KMS-11 (cell line): Measurements from ENCODE around the gene PDC.

Experiments used
- H2AFZ ChIP-seq: fragments of 200-600 bp; sonication (generic); 2 replicates; pipeline ENCODE4 v1.6.1; 2016; ENCODE audit warnings: antibody characterized with exemption, mixed run types, low read depth
- H3K27ac ChIP-seq: fragments of 200-600 bp; sonication (generic); 2 replicates; pipeline ENCODE4 v1.6.1; 2016; ENCODE audit warnings: mild to moderate bottlenecking, mixed run types
- H3K27me3 ChIP-seq: fragments of 200-600 bp; sonication (generic); 2 replicates; pipeline ENCODE4 v1.6.1; 2017; ENCODE audit warnings: mild to moderate bottlenecking, low read depth, mixed run types, moderate library complexity; ENCODE audit not compliant: insufficient read depth
- H3K36me3 ChIP-seq: fragments of 200-600 bp; sonication (generic); 2 replicates; pipeline ENCODE4 v1.6.1; 2017; ENCODE audit warnings: mild to moderate bottlenecking, mixed run types; ENCODE audit not compliant: insufficient read depth
- H3K4me1 ChIP-seq: fragments of 200-600 bp; sonication (generic); 2 replicates; pipeline ENCODE4 v1.6.1; 2016; ENCODE audit warnings: mild to moderate bottlenecking, low read depth, mixed run types; ENCODE audit not compliant: poor library complexity, severe bottlenecking
- H3K4me2 ChIP-seq: fragments of 200-600 bp; sonication (generic); 2 replicates; pipeline ENCODE4 v1.7.0; 2016; ENCODE audit warnings: mild to moderate bottlenecking, mixed run types
- H3K4me3 ChIP-seq: fragments of 200-600 bp; sonication (generic); IDR thresholded peaks from 2 replicates; pipeline ENCODE4 v1.6.1; 2017; ENCODE audit warnings: low read depth, low read length, mixed read lengths; ENCODE audit not compliant: insufficient read depth
- H3K79me2 ChIP-seq: fragments of 200-600 bp; sonication (generic); 2 replicates; pipeline ENCODE4 v1.6.1; 2016; ENCODE audit warnings: low read depth, mixed run types; ENCODE audit not compliant: insufficient read depth
- H3K9ac ChIP-seq: fragments of 200-600 bp; sonication (generic); 2 replicates; pipeline ENCODE4 v1.6.1; 2016; ENCODE audit warnings: mild to moderate bottlenecking, mixed run types
- H4K20me1 ChIP-seq: fragments of 200-600 bp; sonication (generic); 2 replicates; pipeline ENCODE4 v1.6.1; 2016; ENCODE audit warnings: mild to moderate bottlenecking, mixed run types; ENCODE audit not compliant: insufficient read depth
- CTCF ChIP-seq: fragments of 200-600 bp; sonication (generic); conservative IDR thresholded peaks from 2 replicates; pipeline ENCODE4 v1.6.1; 2017; ENCODE audit warnings: low read depth, mild to moderate bottlenecking, antibody characterized with exemption, low read length, moderate library complexity, mixed read lengths

The PDC gene

DNA sequence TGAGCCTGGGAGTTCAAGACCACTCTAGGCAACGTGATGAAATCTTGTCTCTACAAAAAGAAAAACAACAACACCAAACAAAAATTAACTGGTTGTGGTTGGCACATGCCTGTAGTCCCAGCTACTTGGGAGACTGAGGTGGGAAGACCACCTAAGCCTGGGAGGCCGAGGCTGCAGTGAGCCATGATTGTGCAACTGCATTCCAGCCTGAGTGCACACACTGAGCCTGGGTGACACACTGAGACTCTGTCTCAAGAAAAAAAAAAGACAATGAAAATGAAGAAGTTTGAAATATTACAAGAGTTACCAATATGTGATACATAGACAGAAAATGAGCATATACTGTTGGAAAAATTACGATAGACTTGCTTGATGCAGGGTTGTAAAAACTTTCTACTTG is 31.9 kb downstream of the PDC start:
- H3K4me3 ChIP-seq: no peak overlapping the region
- H3K9ac ChIP-seq: no peak overlapping the region
- H3K4me2 ChIP-seq: no peak overlapping the region
- peaks cover 11% of the 10 kb centered on the region for H3K4me1 ChIP-seq
- no peaks in the 10 kb centered on the region for H3K36me3 ChIP-seq
- H3K27me3 ChIP-seq: no peaks in the 10 kb centered on the region
- H3K79me2 ChIP-seq: no peaks in the 10 kb centered on the region
- H3K27ac ChIP-seq: no peak overlapping the region
- no peaks in the 10 kb centered on the region for H4K20me1 ChIP-seq
- no peak for TF ChIP-seq CTCF
- H2AFZ ChIP-seq: no peak overlapping the region

DNA sequence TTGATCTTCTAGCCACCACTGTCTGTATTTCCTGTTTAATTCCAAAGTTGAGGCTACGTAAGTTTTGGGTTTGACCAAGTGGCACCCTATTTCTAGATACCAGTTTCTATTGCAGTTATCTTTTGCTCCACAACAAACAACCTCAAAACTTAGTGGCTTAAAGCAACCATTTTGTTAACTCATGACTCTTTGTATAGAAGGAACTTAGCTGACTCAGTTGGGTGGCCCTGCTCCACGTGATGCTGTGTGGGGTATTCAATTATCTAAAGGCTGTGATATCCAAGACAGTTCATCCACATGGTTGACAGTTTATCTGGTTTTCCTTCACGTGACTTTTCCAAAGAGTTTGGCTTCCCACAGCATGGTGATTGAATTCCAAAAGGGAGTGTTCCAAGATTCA is 34.8 kb downstream of the PDC start:
- Histone ChIP-seq H3K36me3 (no peaks in the 10 kb centered on the region), H3K4me1 (peaks cover 30% of the 10 kb centered on the region), H3K27me3 (no peaks in the 10 kb centered on the region), H3K4me2 (no peak overlapping the region), H3K79me2 (no peaks in the 10 kb centered on the region), H2AFZ (no peak overlapping the region), H3K9ac (no peak overlapping the region), H3K27ac (no peak overlapping the region), H4K20me1 (no peaks in the 10 kb centered on the region), H3K4me3 (no peak overlapping the region)
- TF ChIP-seq CTCF: no peak

GRCh38 chr1:186424539-186424938 is 36.4 kb downstream of the PDC start:
- no peaks in the 10 kb centered on the region for H3K79me2 ChIP-seq
- no peak overlapping the region for H3K27ac ChIP-seq
- no peaks in the 10 kb centered on the region for H3K27me3 ChIP-seq
- H3K36me3 ChIP-seq: no peaks in the 10 kb centered on the region
- peaks cover 36% of the 10 kb centered on the region for H3K4me1 ChIP-seq
- H3K9ac ChIP-seq: no peak overlapping the region
- H4K20me1 ChIP-seq: no peaks in the 10 kb centered on the region
- no peak overlapping the region for H3K4me2 ChIP-seq
- no peak overlapping the region for H2AFZ ChIP-seq
- H3K4me3 ChIP-seq: no peak overlapping the region
- TF ChIP-seq CTCF: no peak

- Histone ChIP-seq H3K27ac (peak overlapping the region; percentile 64), H3K79me2 (no peaks in the 10 kb centered on the region)
Observed at GRCh38 chr1:186421446-186421845, 39.5 kb downstream of the PDC start.

More at GRCh38 chr1:186421446-186421845, 39.5 kb downstream of the PDC start:
- Histone ChIP-seq H3K4me3 (no peak overlapping the region), H2AFZ (no peak overlapping the region), H3K4me2 (peak overlapping the region; percentile 64), H3K27me3 (no peaks in the 10 kb centered on the region), H4K20me1 (no peaks in the 10 kb centered on the region), H3K9ac (no peak overlapping the region), H3K36me3 (no peaks in the 10 kb centered on the region), H3K4me1 (peaks cover 46% of the 10 kb centered on the region)
- TF ChIP-seq CTCF: no peak
